Neuron (in vitro differentiated cells): ENCODE results near the gene ZNF862.

Experiments
- H2AFZ ChIP-seq: one replicate; pipeline ENCODE4 v1.6.1; 2013; ENCODE audit warnings: low read depth, mild to moderate bottlenecking, inconsistent platforms, low read length, moderate library complexity
- H3K27me3 ChIP-seq: one replicate; pipeline ENCODE4 v1.6.1; 2013; ENCODE audit warnings: low read length; ENCODE audit not compliant: insufficient read depth
- H3K36me3 ChIP-seq: one replicate; pipeline ENCODE4 v1.6.1; 2013; ENCODE audit warnings: low read length; ENCODE audit not compliant: insufficient read depth
- H3K4me1 ChIP-seq: one replicate; pipeline ENCODE4 v1.6.1; 2013; ENCODE audit warnings: low read length; ENCODE audit not compliant: insufficient read depth
- H3K4me3 ChIP-seq: 2 replicates; pipeline ENCODE4 v1.5.1; 2013; ENCODE audit warnings: mild to moderate bottlenecking, low read length, moderate library complexity
- H3K9me3 ChIP-seq: one replicate; pipeline ENCODE4 v1.6.1; 2013; ENCODE audit warnings: low read length

Gene ZNF862

DNA sequence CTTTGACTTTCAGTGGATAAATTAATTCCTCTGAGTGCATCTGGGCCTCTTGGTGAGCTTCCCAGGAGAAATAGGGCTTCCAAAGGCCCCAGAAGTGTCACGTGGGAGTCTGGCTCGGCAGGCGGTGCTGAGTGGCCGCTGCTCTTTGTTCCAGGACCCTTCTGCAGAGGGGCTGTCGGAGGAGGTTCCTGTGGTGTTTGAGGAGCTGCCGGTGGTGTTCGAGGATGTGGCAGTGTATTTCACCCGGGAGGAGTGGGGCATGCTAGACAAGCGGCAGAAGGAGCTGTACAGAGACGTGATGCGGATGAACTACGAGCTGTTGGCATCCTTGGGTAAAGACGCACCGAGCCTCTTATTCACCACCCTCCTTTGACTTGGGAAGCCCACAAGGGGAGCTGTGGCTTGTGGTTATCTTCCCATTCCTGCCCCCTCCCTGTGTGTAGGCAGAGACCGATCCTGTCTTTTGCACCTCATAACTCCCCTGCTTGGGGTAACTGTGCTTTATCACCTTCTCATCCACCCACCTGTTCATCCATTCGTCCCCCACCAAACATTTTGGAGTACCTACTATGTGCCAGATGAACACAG is 11.9 kb downstream of the ZNF862 start:
- peaks cover 5% of the 10 kb centered on the region for H3K36me3 ChIP-seq

DNA sequence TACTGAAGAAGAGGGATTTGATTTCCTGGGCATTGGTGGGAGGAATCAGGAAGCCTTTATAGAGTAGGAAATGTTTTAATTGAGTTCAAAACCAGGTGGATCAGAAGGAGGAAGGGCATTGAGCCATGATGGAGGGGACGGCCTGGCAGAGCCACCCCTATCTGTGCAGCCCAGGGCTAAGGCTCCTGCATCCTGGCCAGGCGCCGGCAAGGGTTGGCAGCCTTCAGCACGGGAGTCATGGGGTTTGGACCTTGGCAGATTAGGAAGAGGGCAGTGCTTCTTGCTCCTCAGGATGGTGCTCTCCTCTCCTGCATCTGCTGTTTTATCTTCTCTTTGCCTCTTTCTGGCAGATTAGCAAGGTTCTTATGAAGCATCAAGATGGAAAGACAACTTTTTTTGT is 12.5 kb downstream of the ZNF862 start:
- Histone ChIP-seq H2AFZ (no peak overlapping the region), H3K4me3 (no peak overlapping the region), H3K9me3 (no peaks in the 10 kb centered on the region), H3K4me1 (peaks cover 10% of the 10 kb centered on the region), H3K36me3 (peaks cover 5% of the 10 kb centered on the region), H3K27me3 (no peaks in the 10 kb centered on the region)

More for the DNA sequence above, 11.9 kb downstream of the ZNF862 start:
- H3K27me3 ChIP-seq = no peaks in the 10 kb centered on the region
- no peak overlapping the region for H2AFZ ChIP-seq
- no peaks in the 10 kb centered on the region for H3K9me3 ChIP-seq
- peaks cover 6% of the 10 kb centered on the region for H3K4me1 ChIP-seq
- H3K4me3 ChIP-seq = no peak overlapping the region

- Histone ChIP-seq H3K4me3 (no peak overlapping the region), H3K36me3 (peaks cover 5% of the 10 kb centered on the region), H3K4me1 (peaks cover 10% of the 10 kb centered on the region), H2AFZ (no peak overlapping the region), H3K9me3 (no peaks in the 10 kb centered on the region), H3K27me3 (no peaks in the 10 kb centered on the region)
Observed at GRCh38 chr7:149851449-149851848, 13.3 kb downstream of the ZNF862 start.

DNA sequence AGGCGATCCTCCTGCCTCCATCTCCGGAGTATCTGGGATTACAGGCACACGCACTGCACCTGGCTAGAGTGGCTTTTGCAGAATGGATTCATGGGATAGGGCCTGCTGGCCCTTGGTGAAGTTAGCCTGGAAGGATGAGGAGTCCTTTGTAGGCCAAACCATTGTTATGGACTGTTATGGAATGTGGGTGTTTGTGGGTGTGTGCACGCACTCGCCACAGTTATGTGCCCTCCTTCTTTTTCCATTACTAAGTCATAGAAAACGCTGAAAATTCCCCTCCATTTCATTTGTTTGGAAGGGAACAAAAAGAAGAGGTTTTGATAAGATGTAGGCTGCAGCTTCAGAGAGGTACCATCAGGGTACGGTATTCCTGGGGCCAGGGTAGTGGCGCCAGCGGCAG is 15.0 kb downstream of the ZNF862 start:
- Histone ChIP-seq H3K27me3 (no peaks in the 10 kb centered on the region), H3K4me1 (peaks cover 10% of the 10 kb centered on the region), H3K4me3 (no peak overlapping the region)

GRCh38 chr7:149854611-149855360 is 16.6 kb downstream of the ZNF862 start:
- peaks cover 10% of the 10 kb centered on the region for H3K4me1 ChIP-seq
- H3K27me3 ChIP-seq = no peaks in the 10 kb centered on the region
- no peak overlapping the region for H3K4me3 ChIP-seq
- no peak overlapping the region for H2AFZ ChIP-seq
- H3K9me3 ChIP-seq = no peaks in the 10 kb centered on the region
- H3K36me3 ChIP-seq = peaks cover 5% of the 10 kb centered on the region

More for the DNA sequence above, 15.0 kb downstream of the ZNF862 start:
- H2AFZ ChIP-seq = no peak overlapping the region
- peaks cover 5% of the 10 kb centered on the region for H3K36me3 ChIP-seq
- no peaks in the 10 kb centered on the region for H3K9me3 ChIP-seq

DNA sequence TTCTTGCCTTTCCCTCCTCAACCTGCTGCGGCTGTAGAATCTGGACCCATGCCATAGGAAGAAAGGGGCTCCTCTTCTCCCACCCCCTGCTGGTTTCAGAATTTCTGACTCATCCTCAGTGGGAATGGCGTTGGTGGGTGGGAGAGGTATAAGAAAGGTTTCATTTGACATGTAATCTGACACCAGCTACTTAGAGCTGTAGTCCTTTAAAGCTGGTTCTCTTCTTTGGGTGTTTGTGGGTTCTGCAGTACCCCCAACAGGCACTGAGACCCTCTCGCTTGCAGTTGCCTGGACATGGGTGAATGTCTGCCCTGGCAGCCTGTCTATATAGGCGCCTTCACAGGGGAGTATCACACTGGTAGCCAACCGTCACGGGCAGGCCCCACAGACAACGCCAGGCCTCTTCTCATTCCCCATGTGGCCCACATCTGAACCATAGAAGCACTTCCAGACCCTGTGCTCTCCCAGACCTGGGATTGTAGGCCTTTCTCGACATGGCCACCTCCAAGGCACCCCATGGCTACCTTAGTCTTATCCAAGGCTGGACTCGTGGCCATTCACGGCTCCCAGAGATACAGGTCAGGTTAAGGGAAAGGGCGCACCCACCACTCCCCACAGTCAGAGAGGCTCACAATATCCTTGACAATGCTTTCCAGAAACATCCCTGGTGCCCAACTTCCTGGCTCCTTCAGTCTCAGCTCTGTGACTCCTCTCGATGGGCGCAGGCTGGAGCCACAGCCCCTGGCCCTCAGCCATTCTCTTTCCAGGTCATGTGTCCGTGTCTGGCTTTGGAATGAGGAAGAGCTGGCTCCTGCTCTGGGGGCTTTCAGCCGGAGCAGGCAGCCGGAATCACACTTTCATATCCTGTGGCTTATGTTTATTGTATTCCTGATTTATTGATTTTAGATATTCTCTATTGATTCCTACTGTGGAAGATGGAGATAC is 17.5 kb downstream of the ZNF862 start:
- H3K27me3 ChIP-seq = no peaks in the 10 kb centered on the region
- H3K36me3 ChIP-seq = peaks cover 7% of the 10 kb centered on the region
- H2AFZ ChIP-seq = no peak overlapping the region
- peaks cover 10% of the 10 kb centered on the region for H3K4me1 ChIP-seq
- H3K9me3 ChIP-seq = no peaks in the 10 kb centered on the region
- no peak overlapping the region for H3K4me3 ChIP-seq

DNA sequence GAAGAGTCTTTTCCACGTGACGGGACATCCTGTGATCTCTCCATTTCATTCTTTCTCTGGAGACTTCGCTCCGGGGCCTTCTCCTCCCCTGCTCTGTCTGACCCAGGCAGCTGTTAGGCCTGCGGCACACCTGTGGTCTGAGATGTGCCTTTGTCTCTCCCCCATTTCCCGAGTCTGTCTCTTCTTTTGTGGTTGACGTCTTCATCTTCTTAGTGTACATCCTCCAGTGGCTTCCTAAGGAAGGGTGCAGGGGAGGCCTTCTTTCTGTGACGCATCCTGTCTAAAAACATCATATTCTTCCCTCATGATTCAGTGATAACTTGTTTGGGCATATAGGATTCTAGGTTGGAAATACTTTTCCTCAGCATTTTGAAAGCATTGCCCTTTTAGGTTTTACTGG is 18.4 kb downstream of the ZNF862 start:
- no peaks in the 10 kb centered on the region for H3K27me3 ChIP-seq
- no peaks in the 10 kb centered on the region for H3K9me3 ChIP-seq
- H3K36me3 ChIP-seq = peaks cover 15% of the 10 kb centered on the region
- no peak overlapping the region for H2AFZ ChIP-seq
- peaks cover 10% of the 10 kb centered on the region for H3K4me1 ChIP-seq
- no peak overlapping the region for H3K4me3 ChIP-seq

DNA sequence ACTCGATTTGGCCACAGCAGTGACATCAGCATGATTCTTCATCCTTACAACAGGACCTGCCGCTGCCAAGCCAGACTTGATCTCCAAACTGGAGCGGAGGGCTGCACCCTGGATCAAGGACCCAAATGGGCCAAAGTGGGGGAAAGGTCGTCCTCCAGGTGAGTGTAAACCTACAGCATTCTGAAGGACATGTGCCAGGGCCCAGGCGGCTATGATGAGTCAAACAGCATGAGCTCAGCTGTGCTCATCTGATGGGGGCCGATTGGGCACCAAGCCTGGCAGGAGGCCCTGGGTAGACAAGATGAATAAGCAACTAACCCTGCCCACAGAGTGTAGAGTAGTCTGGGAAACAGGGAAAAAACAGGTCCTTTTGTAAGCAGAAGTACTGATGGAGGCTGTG is 21.2 kb downstream of the ZNF862 start:
- peaks cover 33% of the 10 kb centered on the region for H3K36me3 ChIP-seq
- H3K27me3 ChIP-seq = no peaks in the 10 kb centered on the region
- H3K4me3 ChIP-seq = no peak overlapping the region
- H3K4me1 ChIP-seq = peaks cover 10% of the 10 kb centered on the region
- no peaks in the 10 kb centered on the region for H3K9me3 ChIP-seq
- H2AFZ ChIP-seq = no peak overlapping the region

- Histone ChIP-seq H3K4me1 (peaks cover 7% of the 10 kb centered on the region), H3K27me3 (no peaks in the 10 kb centered on the region), H3K9me3 (no peaks in the 10 kb centered on the region), H2AFZ (no peak overlapping the region), H3K4me3 (no peak overlapping the region), H3K36me3 (peaks cover 33% of the 10 kb centered on the region)
Observed at GRCh38 chr7:149859876-149860275, 21.7 kb downstream of the ZNF862 start.

DNA sequence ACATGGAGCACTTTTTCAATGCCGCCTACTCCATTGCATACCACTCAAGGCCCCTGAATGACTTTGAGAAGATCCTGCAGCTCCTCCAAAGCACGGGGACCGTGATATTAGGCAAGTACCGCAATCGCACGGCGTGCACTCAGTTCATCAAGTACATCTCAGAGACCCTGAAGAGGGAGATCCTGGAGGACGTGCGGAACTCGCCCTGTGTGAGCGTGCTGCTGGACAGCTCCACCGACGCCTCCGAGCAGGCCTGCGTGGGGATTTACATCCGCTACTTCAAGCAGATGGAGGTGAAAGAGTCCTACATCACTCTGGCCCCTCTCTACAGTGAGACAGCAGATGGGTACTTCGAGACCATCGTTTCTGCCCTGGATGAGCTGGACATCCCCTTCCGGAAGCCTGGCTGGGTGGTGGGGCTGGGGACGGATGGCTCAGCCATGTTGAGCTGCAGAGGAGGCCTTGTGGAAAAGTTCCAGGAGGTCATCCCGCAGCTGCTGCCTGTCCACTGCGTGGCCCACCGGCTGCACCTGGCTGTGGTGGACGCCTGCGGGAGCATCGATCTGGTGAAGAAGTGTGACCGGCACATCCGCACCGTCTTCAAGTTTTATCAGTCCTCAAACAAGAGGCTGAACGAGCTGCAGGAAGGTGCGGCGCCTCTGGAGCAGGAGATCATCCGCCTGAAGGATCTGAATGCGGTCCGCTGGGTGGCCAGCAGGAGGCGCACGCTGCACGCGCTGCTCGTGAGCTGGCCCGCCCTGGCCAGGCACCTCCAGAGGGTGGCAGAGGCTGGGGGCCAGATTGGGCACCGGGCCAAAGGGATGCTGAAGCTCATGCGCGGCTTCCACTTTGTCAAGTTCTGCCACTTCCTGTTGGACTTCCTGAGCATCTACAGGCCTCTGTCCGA is 22.9 kb downstream of the ZNF862 start:
- H3K4me3 ChIP-seq = no peak overlapping the region
- no peaks in the 10 kb centered on the region for H3K4me1 ChIP-seq
- no peaks in the 10 kb centered on the region for H3K27me3 ChIP-seq
- no peaks in the 10 kb centered on the region for H3K9me3 ChIP-seq
- peaks cover 33% of the 10 kb centered on the region for H3K36me3 ChIP-seq
- H2AFZ ChIP-seq = no peak overlapping the region

GRCh38 chr7:149861728-149862045 is 23.5 kb downstream of the ZNF862 start:
- no peaks in the 10 kb centered on the region for H3K27me3 ChIP-seq
- H3K36me3 ChIP-seq = peaks cover 33% of the 10 kb centered on the region
- H2AFZ ChIP-seq = no peak overlapping the region
- no peaks in the 10 kb centered on the region for H3K9me3 ChIP-seq
- H3K4me3 ChIP-seq = no peak overlapping the region
- H3K4me1 ChIP-seq = no peaks in the 10 kb centered on the region

- Histone ChIP-seq H3K4me1 (no peaks in the 10 kb centered on the region), H3K9me3 (no peaks in the 10 kb centered on the region), H3K36me3 (peaks cover 33% of the 10 kb centered on the region), H3K4me3 (no peak overlapping the region), H3K27me3 (no peaks in the 10 kb centered on the region), H2AFZ (no peak overlapping the region)
Observed at GRCh38 chr7:149862156-149862555, 24.0 kb downstream of the ZNF862 start.
